HG03095 (cell line): Measurements from ENCODE around the gene RBMS1.

ENCODE experiments used
- ATAC-seq: cut with Tn5 transposase; IDR thresholded peaks from one replicate; pipeline ENCODE4 v1.9.1; 2021; ENCODE audit warnings: moderate library complexity; ENCODE audit not compliant: unreplicated experiment

The RBMS1 gene

GRCh38 chr2:160238392-160238791, 255.2 kb downstream of the RBMS1 start:
- no peak for ATAC-seq

- no peak for ATAC-seq
Measured at GRCh38 chr2:160232905-160233475, 260.6 kb downstream of the RBMS1 start.

GRCh38 chr2:160229591-160229990, 264.0 kb downstream of the RBMS1 start:
- no peak for ATAC-seq

GRCh38 chr2:160228141-160228917, 265.3 kb downstream of the RBMS1 start:
- ATAC-seq: no peak

- ATAC-seq: no peak
Measured at GRCh38 chr2:160227293-160227915, 266.2 kb downstream of the RBMS1 start.

- no peak for ATAC-seq
Measured at GRCh38 chr2:160226367-160226766, 267.2 kb downstream of the RBMS1 start.

- ATAC-seq: no peak
Measured at GRCh38 chr2:160225722-160226121, 267.9 kb downstream of the RBMS1 start.

GRCh38 chr2:160224507-160224906, 269.1 kb downstream of the RBMS1 start:
- peak; percentile 26 for ATAC-seq

GRCh38 chr2:160224060-160224459, 269.5 kb downstream of the RBMS1 start:
- ATAC-seq: peak; percentile 95

- no peak for ATAC-seq
Measured at GRCh38 chr2:160223560-160223959, 270.0 kb downstream of the RBMS1 start.

- no peak for ATAC-seq
Measured at GRCh38 chr2:160222546-160223283, 270.9 kb downstream of the RBMS1 start.
